GM12874 (cell line): ENCODE results near the gene MCM10.

Source experiments
- CTCF ChIP-seq: IDR thresholded peaks from 2 replicates; pipeline ENCODE4 v1.5.1; 2011; ENCODE audit warnings: low read depth, mild to moderate bottlenecking, control low read depth, low read length, moderate library complexity; ENCODE audit not compliant: insufficient read depth

The MCM10 gene

GRCh38 chr10:13147161-13147560, 14.2 kb upstream of the MCM10 start:
- TF ChIP-seq CTCF: no peak

- TF ChIP-seq CTCF: no peak
Observed at GRCh38 chr10:13152296-13152695, 9.1 kb upstream of the MCM10 start.

GRCh38 chr10:13158401-13158800, 3.0 kb upstream of the MCM10 start:
- no peak for TF ChIP-seq CTCF

- TF ChIP-seq CTCF: no peak
Observed at GRCh38 chr10:13161857-13162271, 506 bp downstream of the MCM10 start.

GRCh38 chr10:13163859-13164258, 2.5 kb downstream of the MCM10 start:
- TF ChIP-seq CTCF: no peak

GRCh38 chr10:13165177-13165576, 3.8 kb downstream of the MCM10 start:
- no peak for TF ChIP-seq CTCF

GRCh38 chr10:13167568-13167967, 6.2 kb downstream of the MCM10 start:
- no peak for TF ChIP-seq CTCF

GRCh38 chr10:13168781-13169180, 7.4 kb downstream of the MCM10 start:
- no peak for TF ChIP-seq CTCF
